Skeletal muscle cell (primary cell): ENCODE results near the gene CAMK2A.

ENCODE experiments used
- DNase-seq: peaks from one replicate; pipeline ENCODE4 v3.0.0-alpha.2; 2010; ENCODE audit warnings: low read depth
- H3K4me3 ChIP-seq: 2 replicates; pipeline ENCODE4 v1.5.1; 2011; ENCODE audit warnings: low read depth, mild to moderate bottlenecking, control low read depth, low read length, moderate library complexity

Gene CAMK2A

DNA sequence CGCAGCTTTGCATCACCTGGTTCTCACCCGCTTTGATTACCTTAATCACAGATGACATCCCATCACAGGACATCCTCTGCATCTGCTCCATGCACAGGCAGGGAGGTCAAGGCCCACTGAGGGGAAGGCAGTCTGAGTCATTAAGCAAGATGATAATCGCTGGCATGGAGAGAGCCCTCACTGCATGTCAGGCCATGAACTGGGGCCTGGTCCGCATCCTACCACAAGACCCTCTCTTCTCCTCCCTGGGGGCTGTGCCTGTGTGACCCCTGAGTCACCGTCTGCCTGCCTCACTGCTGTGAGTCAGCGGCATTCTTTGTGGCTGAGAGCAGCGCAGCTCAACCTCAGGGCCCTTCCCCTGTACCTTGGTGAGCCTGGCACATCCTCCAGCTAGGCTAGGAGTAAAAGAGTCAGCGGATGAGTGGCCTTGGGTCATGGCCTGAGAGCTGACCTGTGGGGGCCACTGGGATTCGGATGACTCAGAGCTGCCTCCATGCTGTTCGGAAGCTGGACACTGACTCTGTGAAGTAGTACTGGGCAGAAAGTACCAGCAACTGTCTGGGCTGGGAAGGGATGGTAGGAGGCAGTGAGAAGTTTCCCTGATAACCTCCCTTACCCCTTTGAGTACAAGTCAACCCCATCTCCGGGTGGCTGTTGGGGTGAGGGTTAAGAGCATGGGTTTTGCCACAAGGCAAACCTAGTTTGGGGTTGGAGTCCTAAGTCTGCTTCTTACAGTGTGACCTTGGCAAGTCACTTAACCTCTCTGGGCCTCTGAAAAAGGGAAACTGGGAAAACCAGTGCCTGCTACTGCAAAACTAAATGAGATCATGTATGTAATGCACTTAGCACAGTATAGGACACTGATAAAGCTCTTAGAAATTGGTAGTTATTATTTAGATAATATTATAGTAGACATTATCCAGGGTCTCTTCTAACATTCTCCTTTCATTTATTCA lies 27.8 kb upstream of the CAMK2A start:
- no peak overlapping the region for H3K4me3 ChIP-seq
- peak; percentile 86 for DNase-seq

DNA sequence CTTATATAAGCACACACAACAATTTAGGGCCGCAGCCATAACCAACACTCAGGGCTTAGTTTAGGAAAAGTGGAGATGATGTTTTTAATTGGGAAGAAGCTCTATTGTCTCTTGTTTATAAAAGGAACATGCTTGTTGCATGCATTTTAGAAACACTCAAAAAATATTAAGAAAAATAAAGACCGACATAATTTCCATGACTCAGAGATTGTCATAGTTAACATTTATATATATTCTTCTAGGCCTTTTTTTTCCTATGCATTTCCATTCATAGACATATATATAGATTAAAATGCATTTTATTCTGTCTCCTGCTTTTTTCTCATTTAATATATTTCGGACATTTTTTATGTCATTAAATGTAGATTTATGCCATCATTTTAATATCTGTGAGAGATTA lies 26.7 kb upstream of the CAMK2A start:
- H3K4me3 ChIP-seq: no peak overlapping the region
- DNase-seq: no peak

DNA sequence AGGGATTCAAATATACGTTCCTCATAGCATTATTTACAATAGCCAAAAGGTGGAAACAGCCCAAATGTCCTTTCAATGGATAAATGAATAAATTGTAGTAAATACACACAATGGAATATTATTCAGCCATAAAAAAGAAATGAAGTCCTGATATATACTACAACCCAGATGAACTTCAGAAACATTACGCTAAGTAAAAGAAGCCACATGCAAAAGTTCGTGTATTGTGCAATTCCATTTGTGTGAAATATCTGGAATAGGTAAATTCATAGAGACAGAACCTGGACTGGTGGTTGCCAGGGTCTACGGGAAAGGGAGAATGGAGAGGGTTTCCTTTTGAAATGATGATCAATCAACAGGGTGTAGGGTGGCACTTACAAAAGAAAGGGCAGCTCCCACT lies 25.7 kb upstream of the CAMK2A start:
- H3K4me3 ChIP-seq: no peak overlapping the region
- DNase-seq: no peak

DNA sequence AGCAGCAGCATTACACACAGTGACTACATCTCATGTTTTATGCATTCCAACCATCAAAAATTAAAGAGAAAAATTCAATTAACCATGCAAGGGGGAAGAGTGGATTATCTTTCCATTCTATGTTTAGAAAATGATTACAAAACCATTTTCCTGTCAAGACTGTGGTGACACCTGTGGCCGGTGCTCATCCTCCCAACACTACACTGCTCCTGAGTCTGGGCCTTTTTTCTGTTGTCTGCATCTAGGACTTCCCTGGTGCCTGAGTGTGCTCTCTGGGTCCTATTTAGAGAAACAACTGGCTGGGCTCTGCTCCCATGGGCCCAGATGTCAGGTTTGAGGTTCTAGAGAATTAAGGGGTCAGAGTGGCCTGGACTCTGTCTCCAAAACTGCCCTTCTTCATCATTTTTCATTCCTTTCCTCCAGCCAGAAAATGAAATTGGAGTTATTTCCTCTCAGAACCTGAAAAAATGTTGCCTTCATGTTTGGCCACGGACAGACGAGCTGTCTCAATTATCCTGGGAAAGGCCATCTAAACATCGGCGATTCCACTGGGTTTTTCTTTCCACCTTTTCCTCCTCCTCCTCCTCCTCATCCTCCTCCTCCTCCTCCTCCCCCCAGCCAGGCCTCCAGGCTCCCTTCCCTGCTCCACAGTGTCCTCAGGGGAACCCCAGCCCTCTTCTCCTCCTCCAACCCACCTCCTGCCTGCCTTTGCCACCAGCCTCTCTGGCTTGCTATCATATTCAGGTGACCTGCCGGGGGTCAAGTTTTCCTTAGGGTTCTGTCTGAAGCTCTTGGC lies 24.5 kb upstream of the CAMK2A start:
- DNase-seq: no peak
- no peak overlapping the region for H3K4me3 ChIP-seq

DNA sequence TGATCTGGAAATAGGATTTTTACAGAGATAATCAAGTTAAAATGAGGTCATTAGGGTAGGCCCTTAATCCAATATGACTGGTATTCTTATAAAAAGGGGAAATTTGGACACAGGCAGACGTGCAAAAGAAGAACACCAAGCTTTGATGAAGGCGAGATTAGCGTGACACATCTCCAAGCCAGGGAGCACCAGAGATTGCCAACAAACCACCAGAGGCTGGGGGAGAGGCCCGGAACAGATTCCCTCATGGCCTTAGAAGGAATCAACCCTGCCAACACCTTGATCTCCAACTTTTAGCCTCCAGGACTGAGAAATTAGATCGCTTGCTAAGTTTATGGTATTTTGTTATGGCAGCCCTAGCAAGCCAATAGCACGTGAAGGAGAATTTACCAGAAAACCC lies 23.9 kb upstream of the CAMK2A start:
- no peak overlapping the region for H3K4me3 ChIP-seq
- no peak for DNase-seq

DNA sequence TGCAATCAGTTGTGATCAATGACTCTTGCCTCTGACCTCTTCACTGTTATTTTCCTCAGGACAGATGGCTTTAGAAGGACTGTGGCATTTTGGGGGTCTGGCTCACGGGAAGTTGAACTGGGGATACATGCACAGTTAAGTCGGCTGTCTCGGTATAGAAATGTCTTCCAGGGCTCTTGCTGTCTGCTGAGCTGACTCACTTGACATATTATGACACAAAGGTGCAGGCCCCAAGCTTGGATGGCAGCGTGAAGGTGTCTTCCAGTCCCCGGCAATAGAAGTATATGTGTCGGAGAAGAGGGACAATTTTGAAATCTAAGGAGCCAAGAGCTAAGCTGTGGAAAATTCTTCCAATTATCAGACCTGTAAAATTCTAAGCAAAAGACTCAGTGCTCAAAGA lies 22.9 kb upstream of the CAMK2A start:
- DNase-seq: no peak
- no peak overlapping the region for H3K4me3 ChIP-seq

DNA sequence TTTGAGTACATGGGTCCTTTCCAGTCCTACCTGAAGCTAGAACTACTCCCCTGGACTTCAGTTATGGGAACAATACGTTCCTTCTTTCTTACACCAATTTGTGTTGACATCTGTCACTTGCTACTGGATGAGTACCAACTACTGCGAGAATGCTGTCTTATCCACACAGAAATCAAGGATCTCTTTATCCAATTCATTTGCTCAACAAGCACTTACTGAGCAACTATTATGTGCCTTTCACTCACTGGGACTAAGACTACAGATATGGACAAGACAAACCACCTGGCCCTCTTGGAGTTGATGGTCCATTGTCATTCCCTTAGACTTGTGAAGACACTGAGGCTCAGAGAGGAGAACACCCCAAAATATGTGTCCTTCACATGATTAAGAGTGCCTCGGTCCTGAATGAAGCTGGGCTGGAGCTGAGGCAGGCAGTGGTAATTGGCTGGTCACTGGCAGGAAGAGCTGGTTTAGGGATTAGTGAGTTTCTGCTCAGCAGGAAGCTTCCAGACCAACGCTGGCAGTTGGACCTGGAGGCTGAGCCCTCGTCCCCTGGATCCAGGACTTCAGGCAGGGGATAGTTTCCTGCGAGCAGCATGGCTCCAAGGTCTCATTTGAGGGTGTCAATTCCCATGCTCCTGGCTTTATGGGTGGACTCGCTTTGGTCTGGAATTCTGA lies 21.6 kb upstream of the CAMK2A start:
- DNase-seq: no peak
- no peak overlapping the region for H3K4me3 ChIP-seq

DNA sequence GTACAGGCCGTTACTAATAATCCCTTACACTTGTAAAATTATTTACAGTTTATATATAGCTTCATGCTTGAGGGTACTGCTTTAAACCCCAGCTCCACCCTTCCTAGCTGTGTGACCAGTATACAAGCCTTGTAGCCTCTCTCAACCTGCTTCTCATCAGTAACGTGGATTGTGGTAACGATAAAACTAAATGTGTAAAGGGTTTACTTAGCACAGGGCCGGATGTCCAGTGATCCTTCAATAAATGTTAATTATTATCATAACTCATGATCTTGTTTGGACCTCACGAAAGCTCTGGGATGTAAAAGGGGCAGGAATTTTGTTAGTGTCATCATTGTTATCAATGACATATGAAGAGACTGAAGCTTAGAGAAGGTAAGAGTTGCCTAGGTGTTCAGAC lies 20.7 kb upstream of the CAMK2A start:
- no peak for DNase-seq
- H3K4me3 ChIP-seq: no peak overlapping the region

DNA sequence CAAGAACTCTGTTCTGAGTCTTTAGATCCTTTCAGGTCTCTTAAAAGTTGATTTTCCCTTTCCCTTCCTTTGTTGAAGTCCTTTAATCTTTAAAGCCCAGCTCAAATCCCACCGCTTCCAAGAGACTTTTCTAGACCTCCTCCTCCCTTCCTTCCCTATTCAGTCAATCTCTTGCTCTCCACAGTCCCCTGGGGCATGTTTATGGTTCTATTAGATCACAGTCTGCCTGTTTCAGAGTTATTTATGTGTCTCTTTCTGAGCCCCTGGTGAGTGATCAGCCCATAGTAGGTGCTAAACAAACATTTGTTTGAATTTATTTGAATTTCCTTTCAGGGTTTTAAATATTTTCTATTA lies 20.3 kb upstream of the CAMK2A start:
- no peak for DNase-seq
- no peak overlapping the region for H3K4me3 ChIP-seq

DNA sequence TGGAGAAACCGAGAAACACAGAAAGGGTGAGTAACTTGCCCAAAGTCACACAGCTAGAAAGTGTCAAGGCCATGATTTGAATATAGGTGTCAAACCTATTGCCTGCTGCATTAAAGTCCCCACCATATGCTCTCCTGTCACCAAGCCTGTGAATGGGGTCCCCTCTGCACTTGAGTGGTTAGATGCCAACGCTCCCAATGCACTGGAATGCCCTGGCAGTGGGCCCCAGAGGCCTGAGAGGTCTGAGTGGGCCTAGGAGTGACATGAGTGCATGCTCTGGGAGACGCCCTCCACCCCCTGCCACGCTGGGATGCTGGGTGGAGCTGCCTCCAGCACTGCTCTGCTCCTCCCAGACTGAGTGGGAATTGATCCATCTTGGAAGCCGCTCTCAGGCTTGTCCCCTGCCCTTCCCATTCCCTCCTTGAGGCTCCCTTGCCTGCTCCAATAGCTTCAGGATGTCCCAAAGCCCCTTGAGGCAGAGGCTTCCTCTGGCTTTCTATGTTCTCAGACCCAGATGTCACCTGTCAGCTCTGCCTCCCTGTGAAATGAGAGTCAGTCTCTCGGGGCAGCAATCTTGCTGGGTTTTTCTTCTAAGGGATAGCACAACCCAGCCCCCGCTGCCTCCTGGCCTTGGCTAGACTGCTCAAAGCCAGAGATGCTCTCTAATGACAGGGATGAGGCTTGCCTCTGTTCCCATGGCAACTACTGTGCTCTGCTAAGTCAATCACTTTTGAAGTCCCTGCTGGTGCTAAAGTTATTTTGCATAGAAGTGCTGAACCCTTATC lies 19.7 kb upstream of the CAMK2A start:
- no peak overlapping the region for H3K4me3 ChIP-seq
- no peak for DNase-seq

DNA sequence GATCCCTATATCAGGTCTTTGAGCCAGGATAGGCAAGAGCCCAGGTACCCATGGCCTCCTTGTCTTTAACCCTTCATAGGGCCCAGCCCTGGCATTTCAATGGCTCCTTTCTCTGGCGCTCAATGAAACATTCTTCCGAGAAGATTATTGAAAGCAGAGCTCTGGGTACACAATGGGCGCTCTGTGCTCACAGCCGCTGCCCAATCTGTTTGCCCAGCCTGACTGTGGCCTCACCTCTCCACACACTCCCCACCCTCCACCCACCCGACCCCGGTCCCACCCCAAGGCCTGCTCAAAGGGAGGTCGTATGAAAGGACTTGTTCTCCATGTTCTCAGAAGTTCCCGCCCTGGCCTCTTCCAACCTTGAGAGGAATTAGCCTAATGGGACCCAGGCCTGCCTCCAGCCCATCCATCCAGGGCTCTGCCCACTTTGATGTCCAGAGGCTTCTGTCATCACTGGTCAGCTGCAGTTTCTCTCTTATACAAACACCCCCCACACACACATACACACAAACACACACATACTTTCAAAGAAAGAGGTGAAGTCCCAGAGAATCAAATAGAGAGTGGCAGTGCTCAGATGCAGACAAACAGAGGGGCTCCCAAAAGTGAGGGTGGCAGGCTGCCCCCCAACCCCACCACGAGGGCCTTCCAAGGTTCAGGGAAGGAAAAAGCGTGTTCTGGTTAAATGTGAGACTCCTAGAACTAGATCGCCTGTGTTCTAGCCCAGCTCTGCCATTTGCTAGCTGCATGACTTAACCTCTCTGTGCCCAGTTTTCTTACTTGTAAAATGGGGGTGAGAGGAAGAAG lies 18.2 kb upstream of the CAMK2A start:
- DNase-seq: no peak
- H3K4me3 ChIP-seq: no peak overlapping the region

DNA sequence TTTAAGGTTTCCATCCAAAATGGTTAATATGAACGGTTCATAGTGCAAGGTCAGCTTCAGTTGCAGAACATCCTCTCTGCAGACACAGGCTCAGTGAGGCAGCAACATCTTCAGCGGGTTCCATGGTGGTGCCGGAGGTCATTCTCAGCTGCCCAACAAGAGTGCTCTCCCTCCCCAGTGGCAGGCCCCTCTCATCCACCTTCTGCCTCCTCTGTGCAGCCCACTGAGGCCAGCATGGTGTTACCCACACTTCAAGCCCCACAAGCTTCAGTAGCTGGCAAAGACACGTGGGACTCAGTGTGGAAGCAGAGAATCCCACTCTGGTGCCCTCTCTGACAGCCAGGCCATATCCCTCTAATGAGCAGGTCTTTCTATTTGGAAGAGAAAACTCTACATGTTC lies 17.2 kb upstream of the CAMK2A start:
- DNase-seq: no peak
- no peak overlapping the region for H3K4me3 ChIP-seq

DNA sequence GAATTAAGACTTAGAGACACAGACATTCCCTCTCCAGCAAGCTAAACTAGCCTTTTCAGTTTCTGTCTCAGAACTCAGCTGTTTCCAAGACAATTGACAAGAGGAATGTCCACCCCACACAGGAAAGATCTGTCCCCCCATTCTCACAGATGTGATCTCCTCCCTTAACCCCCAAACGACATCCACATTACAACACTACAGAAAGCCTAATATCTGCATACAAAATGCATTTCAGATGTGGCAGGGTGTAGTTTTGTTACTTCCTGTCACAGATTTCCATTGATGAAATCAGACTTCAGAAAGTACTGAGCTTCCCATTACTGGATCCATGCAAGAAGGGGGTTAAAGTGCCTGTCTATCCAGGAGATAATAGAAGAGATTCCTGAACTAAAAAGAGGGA lies 16.0 kb upstream of the CAMK2A start:
- no peak overlapping the region for H3K4me3 ChIP-seq

DNA sequence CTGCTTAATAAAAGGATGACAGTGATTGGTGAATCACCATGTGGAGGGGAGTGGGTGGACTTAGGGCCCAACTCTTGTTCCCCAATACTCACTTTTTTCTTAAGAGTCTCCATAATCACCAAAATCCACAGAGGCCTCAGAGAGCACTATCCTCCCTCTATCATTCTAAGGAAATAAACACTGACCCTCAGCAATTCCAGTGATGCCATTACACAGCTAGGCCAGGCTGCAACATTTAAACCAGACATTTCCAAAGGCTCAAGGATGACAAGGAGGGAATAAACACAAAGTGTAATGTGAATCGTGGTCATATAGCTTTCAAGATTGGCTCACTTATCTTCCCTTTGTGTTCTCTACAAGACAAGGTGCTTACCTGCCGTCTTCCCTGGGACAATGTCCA lies 15.5 kb upstream of the CAMK2A start:
- H3K4me3 ChIP-seq: no peak overlapping the region
- DNase-seq: no peak

More for the DNA sequence above, 16.0 kb upstream of the CAMK2A start:
- no peak for DNase-seq

DNA sequence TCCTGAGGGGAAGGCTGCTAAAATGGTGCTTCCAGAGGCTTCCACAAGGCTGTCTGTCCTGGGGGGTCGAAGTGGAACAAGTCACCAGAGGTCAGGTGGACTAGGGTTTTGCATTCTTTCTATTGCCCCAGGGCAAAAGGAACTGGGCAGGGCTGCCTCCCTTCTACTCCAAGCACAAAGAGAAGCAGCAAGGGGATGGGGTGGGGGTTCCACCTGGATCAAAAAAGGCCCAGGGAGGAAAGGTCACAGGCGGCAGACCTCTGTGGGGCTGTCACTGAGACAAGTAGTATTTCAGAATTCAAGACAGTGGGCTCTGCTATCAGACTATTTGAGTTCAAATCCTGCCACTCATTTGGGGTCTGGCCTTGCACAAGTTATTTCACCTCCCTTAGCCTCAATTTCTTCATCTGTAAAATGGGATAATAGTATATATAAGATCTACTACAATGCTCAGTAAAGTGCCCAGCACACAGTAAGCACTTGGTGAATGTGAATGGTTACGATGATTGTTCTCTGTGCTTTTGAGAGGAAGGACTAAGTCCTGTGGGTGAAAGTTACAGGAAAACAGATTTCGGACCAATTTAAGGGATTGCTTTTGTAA lies 15.0 kb upstream of the CAMK2A start:
- DNase-seq: no peak
- H3K4me3 ChIP-seq: no peak overlapping the region

DNA sequence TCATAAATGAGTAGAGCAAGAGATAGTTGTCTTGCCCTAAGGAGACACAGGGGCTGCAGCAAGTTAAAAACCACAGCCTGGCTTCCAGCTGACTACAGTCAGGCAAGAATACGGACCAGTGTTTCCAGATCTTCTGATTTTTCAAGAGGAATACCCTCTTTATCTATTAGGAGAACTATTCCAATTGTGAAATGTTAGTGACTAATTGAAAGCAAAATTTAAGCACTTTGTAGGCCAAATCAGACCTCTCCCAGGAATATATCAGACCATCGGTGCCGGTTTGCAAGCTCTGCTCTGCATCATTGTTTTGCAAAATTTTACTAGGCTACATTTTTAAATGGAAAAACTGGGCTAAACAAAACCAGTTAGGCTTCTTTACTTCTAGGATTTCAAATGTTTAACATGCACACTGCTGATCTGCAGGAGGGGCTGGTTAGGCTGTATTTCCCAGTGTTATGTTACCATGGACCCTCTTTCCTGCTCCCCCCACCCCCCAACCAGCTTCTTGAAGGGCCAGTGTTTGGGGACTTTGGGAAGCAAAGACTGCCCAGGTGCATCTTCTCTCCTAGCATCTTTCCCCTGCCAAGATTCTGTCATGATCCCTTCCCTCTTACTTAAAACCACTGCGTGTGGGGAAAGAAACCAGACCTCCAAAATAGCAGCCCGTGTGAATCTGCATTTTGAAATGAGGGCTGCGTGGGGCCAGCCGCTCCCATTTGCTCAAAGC lies 14.2 kb upstream of the CAMK2A start:
- no peak overlapping the region for H3K4me3 ChIP-seq
- DNase-seq: no peak

DNA sequence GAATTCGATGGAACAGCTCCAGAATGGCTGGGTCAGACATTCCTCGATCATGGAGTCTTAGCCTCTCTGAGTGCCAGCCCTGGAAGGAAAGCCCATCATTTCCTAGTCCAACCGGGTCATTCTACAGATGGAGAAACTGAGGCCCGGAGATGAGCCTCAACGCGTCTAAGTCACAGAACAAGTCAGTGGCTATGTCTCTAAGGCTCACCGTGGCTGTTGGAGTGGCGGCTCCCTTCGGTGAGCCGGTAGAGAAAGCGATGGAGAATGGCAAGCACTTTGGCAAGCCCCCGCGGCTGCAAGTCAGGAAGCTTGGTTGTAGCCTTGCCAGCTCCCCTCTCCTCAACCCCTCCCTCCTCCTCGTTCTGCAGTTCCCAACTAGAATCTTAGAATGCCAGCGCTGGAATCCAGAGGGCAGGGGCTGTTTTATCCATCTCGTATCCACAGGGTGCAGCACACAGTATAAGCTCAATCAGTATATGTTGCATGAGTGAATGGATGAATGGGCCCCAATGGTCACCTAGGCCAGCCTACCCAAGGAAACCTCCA lies 13.6 kb upstream of the CAMK2A start:
- DNase-seq: no peak
- H3K4me3 ChIP-seq: peak overlapping the region; percentile 36
